Caki2 (cell line): ENCODE results near the gene ANP32A. TPM values are rescaled to one million over a fixed set of nuclear protein-coding genes. Genes with fewer than 3 reads are reported as not detected.
A peak's percentile ranks its signal among the peaks of the same experiment; 100 is the strongest.

Experiments used
- DNase-seq: peaks from one replicate; pipeline ENCODE4 v3.0.0-alpha.2; 2015; ENCODE audit warnings: low read depth
- in situ Hi-C: cut with HindIII; loops from 2 replicates; pipeline ENCODE4 v1.10.0; 2016; ENCODE audit warnings: low sequenced_read_pairs, low pct_unique_long_range_greater_than_20kb, mixed read lengths
- total RNA-seq: library from RNA; depleted of rRNA; stranded (reverse); fragments of >200 nt; shearing (Covaris generic); gene quantifications from 2 replicates; pipeline ENCODE4 v1.2.3, GENCODE V29; 2014; ENCODE audit warnings: low replicate concordance; rRNA removed

Gene ANP32A
- total RNA-seq, 1 experiment from 2014 or later: 53.8 TPM

DNA sequence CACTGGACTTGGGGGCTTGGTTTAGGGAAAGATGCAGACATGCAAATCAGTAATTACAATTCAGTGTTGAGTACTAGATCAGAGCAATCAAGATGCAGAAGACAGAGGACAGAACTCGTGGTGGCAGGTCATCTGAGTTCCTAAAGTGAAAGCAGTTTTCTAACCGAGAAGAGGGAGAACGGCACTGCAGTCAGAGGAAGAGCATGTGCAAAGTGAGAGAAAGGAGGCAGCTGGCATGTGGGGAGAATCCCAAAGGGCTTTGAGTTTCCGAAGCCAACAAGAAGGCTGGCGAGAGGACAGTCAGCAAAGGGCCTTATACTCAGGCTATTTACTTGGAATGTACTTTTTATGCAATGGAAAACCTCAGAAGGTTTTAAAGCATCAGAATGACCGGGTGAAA lies 87.0 kb downstream of the ANP32A start:
- in situ Hi-C loops: no loop called here
- DNase-seq: no peak

DNA sequence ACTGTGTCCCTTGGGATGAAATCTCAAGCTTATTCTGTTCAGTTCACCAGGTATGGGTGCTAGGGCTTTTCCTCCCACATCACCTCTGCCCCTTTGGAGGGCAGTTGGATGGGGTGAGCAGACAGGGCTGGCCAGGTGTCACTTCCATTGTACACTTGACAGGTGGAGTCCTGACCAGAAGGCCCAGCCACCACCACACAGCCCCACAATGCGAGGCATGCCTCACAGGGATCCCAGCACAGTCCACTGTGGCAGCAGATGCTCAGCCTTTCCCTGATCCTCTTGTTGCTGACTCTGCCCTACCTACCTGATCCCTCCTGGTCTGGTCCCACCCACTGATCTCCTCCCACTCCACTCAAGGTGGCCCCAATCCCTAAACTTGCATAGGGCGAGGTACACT lies 88.2 kb downstream of the ANP32A start:
- in situ Hi-C loops: no loop called here
- no peak for DNase-seq

DNA sequence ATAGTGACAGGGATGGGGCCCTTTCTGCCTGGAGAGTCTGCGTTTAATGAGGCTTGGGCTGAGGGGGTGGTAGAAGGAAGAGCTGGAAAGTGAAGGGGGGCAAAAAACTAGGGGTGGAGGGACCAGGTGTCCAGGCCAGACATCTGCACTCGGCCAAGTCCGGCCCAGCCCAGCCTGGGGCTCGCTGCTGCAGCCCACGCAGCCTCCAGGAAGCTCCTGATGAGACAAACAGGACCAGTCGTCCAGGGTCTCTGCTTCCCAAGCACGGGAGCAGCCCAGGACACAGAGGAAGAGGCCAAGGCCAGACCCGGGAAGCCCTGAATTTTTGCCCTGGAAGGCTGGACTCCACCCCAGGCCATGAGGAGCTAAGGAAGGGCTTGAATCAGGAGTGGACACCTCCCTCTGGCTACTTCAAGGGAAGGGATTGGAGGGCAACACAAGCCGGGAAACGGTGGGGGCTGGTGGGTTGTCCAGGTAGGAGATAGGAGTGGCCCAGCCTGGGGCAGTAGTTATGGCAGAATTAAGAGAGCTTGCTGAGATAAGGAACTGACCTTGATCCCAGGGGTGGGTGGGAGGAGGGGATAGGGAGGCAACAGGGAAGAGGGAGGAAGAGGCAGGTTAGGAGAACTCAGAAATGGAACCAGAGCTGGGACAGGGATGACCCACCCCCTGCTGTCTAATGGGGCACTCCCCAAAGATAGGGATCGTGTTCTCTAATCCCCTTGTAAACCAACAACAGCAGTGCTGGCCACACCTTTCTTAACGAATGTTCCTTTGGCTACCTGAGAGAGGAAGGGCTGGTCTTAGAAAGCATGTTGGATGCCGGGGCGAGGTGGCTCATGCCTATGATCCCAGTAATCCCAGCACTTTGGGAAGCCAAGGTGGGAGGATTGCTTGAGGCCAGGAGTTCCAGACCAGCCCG lies 89.5 kb downstream of the ANP32A start:
- DNase-seq: no peak
- in situ Hi-C loops: no loop called here

DNA sequence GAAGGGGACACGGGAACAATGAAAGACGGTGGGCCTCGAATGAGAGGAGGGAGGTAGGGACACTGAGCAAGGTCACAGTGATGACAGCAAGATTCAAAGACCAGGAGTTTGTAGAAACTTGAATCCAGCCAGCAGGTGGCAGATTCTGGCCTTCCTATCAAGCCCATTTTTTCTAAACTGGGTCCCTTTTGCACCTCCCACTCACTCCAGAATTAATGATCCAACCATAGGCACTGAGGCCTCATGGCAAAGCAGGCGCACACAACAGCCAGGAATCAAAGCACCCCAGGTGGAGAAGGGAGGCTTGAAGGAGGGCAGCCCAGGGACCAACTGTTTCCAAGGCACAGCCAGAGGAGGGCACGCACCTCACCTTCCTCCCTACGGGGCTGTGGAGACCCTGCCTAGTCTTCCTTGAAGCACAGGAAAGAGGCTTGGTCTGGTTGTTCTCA lies 90.2 kb downstream of the ANP32A start:
- DNase-seq: peak; percentile 27
- in situ Hi-C loops: no loop called here

DNA sequence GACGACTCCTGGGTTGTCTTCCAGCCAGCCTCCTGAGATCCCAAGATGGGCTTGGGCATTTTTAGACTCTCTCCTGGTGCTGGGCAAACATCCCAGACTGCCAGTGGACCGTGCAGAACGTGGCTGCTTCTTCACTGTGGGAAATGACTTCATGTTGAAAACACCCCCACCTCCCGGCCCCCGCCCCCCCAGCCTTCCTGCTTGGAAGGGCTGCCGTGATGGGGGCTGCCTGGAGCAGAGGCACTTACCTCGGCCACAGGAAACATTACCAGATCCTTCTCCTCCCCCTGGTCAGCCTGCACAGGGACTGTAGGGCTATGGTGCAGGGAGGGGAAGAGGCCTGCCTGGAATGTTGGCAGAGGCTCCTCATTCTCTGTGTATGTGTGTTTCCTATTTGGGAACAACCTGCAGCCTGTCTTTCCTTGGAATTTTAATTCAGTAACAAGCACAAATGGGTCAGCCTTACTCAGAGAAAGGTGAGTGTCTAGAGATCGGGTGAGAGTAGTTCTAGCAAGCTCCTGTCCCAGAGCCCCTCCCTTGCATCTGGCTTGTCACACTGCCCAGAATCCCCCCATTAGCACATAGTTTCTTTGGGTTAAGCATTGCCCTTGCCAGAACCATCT lies 90.8 kb downstream of the ANP32A start:
- in situ Hi-C loops: no loop called here
- no peak for DNase-seq

Other genes starting within 250 kb of the ANP32A start
- gene CORO2B, start 241.9 kb downstream of the ANP32A start, total RNA-seq: 0.17 TPM in 1 of 2 replicates, not detected in the other
- not detected in 2 replicates for gene SPESP1, start 109.6 kb upstream of the ANP32A start, total RNA-seq
- 1.2 TPM in 1 of 2 replicates, not detected in the other for gene NOX5, start 193.8 kb upstream of the ANP32A start, total RNA-seq